GM19395 (cell line): ENCODE measurements around the gene NAA10.

ENCODE experiments used
- ATAC-seq: cut with Tn5 transposase; IDR thresholded peaks from one replicate; pipeline ENCODE4 v1.9.1; 2021; ENCODE audit warnings: mild to moderate bottlenecking, moderate library complexity; ENCODE audit not compliant: unreplicated experiment

NAA10 gene

DNA sequence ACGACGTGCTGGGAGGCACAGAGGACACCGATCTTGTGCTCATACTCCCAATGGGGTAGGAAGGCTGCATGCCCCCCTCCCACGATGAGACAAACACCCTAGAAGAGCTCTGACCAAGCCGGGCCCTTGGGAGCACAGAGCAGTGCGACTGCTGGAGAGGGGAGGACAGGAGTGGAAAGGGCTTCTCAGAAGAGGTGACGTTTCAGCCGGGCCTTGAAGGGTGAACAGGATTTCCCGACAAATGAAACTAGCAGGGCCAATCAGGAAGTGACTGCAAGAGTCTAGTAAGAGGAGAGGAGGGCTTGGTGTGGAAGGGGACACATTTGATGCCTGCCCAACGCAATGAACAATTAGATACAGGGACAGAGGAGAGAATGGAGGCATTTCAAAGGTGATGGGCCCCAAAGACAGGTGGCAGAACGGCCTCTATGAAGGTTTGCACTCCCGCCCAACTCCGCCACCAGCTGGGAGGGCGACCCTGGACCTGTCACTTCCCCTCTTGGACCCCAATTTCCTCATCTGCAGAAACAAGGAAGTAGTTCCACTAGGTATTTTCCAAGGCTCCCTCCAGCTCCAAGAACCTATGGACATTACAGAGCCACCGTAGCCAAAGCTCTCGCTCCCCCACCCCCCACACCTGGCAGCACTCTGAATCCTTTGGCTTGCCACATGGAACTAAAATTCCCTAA, 32.8 kb upstream of the NAA10 start:
- no peak for ATAC-seq

DNA sequence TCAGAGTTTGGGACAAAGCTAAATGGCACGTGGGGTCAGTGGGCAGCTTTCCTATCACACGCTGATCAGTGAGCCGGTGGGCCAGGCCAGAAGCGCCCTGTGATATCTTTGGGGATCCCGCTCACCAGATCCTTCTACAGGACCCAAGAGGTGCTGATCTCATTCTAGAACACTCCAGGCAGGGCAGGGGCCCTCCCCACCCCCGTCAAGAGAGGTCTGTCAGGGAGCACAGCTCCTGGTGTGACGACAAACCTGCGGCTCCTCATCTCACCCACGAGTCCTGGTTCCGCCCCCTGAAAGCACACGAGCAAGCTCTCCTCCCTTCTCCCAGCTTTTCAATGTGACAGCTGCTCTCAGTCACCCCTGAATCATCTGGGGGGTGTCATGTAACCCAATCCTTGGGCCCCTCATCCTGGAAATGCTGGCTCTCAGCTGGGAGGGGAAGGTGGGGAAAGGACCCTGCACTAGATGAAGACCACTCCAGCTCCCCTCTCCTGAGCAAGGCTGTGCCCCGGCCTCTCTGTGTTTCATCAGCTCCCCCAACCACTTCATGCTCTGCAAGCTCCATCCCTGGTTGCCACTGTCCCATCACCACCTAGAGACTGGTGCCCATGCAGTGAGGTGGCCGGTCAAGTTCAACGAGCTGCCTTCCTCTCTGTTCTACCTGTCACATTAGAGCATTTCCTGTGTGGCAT, 32.2 kb upstream of the NAA10 start:
- no peak for ATAC-seq

DNA sequence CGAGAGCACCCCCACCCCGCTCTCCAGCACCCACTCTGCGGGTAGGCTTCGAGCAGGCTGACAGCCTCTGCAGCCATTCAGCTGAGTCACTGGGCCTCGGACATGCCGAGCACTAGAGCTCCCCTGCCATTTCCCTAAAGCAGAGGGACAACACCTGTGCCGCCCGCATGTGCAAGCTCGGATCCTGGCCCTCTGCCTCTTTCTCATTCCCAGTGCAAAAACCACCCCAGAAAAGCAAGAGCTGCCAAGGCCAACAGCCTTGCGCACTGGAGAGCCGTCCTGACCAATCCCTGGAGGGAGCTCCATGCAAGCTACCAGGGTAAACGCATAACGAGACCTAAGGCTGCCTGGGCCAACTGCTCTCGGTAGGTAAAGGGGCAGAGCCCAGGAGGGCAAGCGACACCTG, 31.4 kb upstream of the NAA10 start:
- no peak for ATAC-seq

DNA sequence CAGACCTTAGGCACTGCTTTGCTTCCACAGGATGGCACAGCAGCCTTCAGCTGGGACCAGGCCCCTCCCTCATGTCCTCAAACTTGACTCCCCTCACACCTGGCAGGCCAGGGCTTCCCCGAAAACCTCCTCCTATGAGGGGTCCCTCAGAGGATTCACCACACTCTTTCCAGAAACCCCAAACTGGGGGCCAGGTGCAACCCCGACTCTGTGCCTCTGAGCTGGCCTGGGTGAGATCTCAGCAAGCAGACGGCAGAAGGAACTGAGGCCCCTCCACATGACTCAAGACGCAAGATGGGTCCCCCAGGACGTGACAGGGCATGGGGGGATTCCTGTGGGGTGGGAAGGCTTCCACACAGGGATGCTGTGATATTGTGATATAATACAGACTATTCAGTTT, 30.6 kb upstream of the NAA10 start:
- ATAC-seq: no peak

DNA sequence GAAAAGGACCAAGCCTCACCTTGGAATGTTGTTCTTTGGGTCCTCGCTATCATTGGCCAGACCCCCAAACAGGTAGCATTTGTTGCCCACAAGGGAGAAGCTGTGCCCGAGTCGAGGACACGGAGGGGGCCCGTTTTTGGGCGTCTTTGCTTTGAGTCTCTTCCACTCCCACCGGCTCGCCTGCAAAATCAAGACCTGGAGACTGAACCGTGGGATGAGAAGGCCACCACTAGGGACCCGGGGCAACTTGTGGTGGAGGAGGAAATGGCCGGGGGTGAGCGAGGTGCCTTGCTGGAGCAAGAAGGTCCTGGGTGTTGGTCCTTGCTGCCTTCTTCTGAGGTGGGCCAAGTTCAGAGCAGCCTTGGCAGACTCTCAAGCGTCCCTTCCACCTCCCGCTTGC, 29.3 kb upstream of the NAA10 start:
- no peak for ATAC-seq

DNA sequence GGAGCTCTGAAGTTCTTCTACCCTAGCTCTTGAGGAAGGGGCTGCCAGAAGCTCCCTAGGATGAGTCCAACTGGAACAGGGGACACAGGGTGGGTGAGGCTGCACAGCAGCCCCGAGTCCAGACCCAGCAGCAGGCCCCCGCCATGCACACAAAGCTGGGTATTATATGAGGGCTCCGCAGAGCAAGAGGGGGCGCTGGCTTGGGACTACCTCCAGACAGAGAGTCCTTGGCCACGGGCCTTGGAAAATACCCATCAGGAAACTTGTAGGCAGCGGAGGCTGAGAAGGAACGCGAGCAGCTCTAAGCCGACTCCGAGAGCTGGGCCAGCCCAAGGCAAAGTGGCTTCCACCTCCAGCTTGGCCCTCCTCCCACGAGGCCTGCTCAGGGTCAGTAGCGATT, 28.7 kb upstream of the NAA10 start:
- no peak for ATAC-seq

DNA sequence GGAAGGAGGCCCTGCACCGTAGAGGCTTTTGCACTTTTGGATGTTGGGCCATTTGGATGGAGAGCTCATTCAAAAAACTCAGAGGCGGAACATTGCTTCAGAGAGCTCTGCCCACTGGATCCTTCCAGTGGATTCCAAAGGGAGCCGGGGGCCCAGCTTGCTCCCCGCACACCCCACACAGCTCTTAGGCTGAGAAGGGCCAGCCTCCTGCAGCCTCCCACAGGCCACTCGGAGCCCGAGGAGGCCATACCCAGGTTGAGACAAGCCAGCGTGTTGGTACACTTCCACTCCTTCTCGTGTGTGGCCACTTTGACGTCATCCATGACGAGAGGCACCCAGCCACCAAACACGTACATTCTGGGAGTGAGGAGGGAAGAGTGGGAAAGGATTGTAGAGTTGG, 26.5 kb upstream of the NAA10 start:
- ATAC-seq: no peak

DNA sequence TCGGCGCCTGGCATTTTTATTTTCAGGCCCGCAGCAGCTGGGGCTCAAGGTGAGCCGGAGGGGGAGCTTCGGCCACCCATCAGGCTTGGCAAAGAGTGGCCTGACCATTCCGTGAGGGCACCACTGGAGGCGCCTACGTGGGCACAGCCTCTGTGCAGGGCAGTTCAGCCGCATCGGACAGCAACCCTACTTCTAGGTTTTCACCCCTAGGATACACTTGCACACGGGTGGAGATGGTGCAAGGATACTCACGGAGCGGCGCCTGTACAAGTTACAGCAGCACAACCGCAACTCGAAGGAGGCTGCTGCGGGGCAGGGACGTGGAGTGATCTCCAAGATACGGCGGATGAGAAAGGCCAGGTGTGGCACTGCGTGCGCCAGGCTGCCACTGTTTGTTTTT, 25.9 kb upstream of the NAA10 start:
- no peak for ATAC-seq

DNA sequence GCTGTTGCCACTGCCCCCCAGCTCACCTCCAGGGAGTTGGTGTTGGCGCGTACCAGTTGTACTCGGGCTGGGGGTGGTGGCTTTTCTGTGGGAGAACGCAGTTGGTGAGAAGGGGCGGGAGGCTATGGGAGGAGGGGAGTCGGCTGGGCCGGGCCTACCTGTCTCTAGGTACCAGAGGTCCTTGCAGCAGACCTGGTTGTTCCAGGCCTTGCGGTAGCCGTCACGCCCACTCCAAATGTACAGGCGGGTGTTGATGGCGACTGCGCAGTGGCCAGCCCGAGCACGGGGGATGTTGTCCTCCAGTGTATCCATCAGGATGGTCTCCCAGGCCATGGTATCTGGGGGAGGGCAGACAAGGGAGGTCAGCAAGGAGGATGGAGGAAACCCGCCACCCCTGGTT, 25.2 kb upstream of the NAA10 start:
- ATAC-seq: no peak

DNA sequence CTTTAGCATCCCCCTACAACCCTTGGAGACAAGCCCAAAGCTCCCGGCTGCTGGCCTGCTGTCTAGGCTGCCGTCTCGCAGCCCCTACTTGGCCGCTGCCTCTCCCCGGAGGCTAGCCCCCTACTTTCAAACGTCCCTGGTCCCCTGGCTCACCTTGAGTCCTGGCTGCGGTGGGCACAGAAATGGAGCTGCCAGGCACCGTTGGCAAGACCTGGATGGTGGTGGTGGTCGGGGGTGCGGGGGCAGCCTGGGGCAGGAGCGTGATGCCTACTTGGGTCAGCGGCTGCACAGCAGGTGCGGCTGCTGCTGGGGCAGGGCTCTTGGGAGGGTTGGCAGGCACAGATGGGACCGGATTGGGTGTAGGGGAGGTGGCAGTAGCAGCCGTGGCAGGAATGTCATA, 24.8 kb upstream of the NAA10 start:
- no peak for ATAC-seq

DNA sequence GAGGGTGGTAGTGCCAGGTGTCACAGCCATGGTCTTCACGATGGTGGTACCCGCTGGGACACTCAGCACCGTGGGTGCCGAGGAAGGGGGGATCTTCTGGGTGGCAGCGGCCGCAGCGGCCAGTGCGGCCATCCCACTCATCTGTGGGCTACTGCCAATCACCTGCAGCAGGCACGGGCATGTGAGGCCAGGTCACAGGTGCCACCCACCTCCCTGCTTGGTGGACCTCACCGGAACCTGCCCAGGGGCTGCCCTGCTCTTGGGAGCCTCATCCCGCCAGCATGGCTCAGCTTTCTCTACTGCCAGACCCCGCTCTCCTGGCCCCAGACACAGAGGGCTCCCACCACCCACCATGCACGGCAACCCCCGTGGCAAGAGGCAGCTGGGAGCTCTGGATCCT, 23.8 kb upstream of the NAA10 start:
- no peak for ATAC-seq

DNA sequence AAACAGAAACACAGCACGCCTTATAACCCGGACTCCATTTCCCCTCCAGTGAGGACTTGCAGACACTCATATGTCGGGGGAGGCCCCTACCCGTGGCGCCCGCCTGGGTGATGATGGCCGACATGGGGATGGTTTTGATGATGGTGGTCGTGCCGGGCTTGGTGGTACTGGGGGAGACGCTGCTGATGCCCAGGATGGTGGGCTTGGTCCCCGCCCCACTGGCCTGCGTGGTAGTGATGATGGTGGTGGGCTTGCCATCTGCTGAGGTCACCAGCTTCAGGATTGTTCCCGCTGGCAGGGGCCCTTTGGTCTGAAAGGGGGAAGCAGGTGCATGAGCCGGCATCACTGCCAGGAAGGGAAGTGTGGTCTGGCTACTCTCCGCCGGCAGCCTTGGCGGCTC, 22.4 kb upstream of the NAA10 start:
- no peak for ATAC-seq

DNA sequence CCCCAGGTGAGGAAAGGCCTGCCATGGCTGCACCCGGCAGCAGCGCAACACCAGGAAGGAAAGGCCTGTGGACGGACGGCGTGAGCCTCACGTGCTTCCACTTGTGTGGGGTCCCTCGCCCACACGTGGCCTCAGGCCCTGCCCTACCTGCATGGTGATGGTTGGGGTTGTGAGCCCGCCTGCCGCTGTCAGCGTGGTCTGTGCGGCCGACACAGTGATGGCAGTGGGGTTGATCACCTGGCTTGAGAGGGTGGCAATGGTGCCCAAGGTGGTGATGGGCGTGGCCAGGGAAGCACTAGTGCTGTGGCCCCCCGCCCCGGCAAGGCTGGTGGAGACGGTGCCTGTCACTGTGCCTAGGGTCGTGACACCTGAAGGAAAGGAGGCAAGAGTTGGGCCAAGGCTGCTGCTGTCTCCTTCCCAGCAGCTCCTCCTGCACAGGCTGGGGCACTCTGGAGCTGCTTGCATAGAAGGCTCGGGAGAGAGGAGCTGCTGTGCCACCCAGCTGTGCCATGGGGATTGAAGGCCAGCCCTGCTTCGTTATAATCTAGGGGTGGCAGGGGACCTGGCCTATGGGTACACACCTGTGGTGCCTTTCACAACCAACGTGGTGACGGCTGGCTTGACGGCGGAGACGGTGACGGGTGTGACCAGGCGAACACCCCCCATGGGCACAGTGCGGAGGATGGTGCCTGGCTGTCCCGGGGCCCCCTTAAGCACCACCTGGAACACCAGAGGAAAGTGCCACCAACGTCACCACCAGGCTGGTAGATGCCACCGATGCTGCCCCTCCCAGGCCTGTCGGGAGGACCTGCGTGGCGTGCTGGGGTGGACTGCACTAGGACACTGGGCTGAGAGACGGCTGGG, 21.4 kb upstream of the NAA10 start:
- no peak for ATAC-seq

DNA sequence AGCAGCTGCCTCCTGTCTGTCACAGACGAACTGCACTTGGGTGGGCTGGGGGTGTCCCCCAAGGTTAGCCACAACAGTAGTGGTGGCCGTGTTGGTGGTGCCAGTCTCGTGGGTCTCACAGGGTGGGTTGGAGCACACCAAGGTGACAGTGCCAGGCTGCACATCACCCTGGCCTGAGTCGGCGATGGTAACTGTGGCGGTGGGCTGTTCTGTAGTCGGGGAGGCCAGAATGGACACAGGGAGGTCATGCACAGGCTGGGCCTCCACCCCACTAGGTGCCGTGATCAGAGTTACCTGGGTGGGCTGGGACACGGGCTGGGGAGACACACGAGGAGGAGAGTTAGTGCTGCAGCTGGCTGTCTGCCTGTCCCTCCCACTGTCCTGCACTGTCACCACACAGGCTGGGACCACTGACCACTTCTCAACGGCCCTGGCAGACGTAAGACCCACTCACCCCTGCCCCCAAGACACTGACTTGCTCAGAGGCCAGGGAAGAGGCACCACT, 20.4 kb upstream of the NAA10 start:
- ATAC-seq: no peak

DNA sequence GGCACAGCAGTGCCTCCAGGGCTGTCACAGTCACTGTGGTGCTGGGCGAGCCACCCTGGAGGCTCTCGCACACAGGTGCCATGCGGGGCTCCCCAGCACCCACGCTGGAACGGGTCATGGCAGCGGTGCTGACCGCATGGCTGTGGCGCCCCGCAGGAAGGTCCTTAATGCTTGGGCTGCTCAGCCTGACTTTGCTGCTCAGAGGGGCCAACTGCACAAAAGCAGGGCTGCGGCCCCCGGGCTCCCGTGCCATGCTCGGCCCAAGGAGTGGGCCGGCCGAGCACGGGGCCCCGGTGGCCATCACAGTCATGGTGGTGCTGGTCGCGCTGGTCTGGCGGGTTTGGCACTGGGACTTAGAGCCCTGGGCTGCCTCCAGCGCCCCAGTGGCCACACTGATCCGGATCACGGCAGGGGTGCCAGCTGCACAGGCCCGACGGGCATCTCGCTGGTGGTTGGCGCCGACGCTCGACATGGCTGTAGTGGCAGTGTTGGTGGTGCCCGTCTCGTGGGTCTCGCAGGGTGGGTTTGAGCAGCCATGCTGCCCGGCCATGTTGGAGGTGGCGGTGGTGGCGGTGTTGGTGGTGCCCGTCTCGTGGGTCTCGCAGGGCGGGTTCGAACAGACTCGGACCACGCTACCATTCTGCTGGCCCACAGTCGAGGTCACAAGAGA, 19.9 kb upstream of the NAA10 start:
- no peak for ATAC-seq

DNA sequence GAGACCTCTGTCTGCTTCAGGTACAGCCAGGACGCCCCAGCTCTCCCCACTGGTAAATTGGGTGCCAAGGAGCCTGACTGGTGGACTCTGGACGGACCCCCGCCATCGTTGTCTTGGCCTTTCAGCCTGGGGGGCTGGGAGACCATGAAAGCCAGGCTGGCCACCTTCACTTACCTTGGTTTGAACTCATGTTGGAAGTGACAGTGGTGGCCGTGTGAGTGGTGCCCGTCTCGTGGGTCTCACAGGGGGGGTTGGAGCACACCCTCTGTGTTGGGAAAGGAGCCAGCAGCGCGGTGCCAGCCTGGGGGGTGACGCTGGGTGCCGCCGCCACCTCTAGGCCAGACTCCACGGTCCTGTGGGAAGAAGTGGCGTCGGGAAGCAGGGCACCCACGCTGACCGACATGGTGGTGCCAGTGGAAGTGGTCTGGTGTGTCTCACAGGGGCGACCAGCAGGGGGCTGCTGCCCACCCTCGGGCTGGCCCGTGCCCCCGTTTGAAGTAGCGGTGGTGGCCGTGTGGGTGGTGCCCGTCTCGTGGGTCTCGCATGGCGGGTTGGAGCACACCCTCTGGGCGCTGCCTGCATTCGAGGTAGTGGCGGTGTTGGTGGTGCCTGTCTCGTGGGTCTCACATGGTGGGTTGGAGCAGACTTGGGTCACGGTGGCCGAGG, 19.2 kb upstream of the NAA10 start:
- ATAC-seq: no peak

DNA sequence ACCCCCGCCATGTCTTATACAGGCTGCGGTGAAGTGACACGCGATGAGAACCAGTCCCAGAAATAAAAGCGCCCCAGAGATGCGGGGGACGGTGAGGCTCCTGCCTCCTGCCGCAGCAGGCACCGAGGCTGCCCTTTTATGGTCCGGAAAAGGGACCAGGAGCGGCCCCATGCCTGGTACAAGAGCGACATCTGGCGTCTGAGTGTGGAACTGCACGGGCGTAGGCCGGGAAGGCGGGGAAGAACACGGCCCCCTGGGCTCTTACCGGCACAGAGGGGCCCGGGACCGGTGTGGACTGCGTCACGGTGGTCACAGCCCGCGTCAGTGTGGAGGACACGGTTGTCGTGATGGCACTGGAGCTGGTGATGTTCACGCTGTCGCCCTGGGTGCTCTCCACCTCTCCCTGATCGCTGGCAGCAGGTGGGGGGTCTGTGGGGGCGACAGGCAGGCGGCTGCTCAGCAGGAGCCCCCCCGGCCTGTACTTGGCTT, 18.5 kb upstream of the NAA10 start:
- ATAC-seq: peak; percentile 68

DNA sequence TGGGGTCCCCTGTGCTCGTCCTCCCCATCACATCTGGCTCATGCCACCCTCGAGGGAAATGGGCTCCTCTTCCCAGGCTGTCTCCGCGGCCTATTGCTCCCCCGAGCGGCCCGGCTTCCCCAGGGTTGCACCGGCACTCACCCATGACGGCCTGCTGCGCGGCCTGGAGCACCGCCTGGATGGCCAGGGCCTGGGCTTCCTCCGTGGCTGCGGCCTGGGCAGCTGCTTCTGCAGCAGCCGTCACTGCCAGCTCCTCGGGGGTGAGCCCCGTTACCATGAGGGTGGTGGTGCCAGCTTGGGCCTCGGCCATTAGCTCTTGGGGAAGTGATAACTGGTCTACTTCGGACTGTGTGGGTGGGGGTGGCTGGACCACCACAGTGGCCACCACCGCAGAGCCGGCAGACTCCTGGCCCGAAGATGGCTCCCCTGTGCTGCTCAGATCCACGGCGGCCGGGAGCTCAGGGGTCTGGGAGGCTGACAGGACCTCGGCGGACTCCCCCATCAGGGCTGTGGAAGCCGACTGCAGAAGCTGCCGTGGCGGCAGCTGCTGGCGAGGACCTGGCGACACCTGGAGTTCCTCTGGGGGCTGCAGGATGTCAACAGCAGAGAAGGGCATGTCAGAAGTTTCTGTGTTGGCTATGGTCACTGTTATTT, 17.7 kb upstream of the NAA10 start:
- ATAC-seq: no peak

DNA sequence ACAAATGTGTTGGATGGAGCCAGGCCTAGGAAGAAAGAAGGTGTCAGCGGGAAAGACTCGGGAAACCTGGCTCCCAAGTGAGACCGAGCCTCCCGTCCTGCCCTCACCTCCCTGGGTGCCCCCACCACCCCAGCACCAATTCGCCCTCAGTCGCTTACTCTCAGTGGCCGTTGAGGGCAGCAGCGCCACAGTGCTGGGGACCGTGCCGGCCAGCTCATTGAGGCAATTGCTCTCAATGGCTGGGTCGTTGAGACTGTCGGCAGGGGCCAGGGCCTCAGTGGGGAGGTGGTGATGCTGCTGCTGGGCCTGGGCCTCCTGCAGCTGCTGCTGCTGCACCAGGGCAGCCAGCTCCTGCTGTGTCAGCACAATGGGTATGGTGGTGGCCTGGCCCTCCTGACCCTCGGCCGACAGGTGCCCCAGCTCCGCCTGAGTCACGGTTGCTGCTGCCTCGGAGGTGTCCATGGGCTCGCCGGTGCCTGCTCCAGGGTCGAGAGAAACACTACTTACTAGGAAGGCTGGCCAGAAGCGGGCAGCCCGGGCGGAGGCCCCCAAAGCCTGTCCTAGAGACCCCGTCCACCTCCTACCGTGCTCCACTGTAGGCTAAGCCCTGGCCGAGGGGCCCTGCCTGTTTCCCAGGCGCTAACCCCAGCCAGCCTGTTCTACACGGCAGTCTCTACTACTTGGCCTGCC, 17.0 kb upstream of the NAA10 start:
- no peak for ATAC-seq
